SK-N-SH treated with all-trans-retinoic acid at 6 μM for 48 hours (cell line): ENCODE data around the gene USF3.

ENCODE experiments used
- ATAC-seq: fragments of 200-7000 bp; cut with Tn5 transposase; 3 replicates; pipeline ENCODE4 v1.9.1; 2020; ENCODE audit warnings: mild to moderate bottlenecking, moderate library complexity
- ARNTL ChIP-seq: fragments of 450-650 bp; formaldehyde crosslinking; IDR thresholded peaks from 2 replicates; pipeline ENCODE4 v1.5.0; 2020; ENCODE audit warnings: low read depth, mild to moderate bottlenecking, moderate library complexity, borderline replicate concordance
- BACH2 ChIP-seq: fragments of 250-450 bp; sonication (Bioruptor Pico); IDR thresholded peaks from 2 replicates; pipeline ENCODE4 v1.9.0; 2021; ENCODE audit warnings: mild to moderate bottlenecking, borderline replicate concordance
- CSDC2 ChIP-seq: fragments of 250-450 bp; sonication (Bioruptor Pico); IDR thresholded peaks from 2 replicates; pipeline ENCODE4 v1.5.0; 2020; ENCODE audit warnings: mild to moderate bottlenecking, moderate library complexity
- ESRRG ChIP-seq: fragments of 250-450 bp; sonication (Bioruptor Pico); IDR thresholded peaks from 2 replicates; pipeline ENCODE4 v1.6.1; 2021; ENCODE audit warnings: mild to moderate bottlenecking
- GLIS3 ChIP-seq: fragments of 250-450 bp; sonication (Bioruptor Pico); IDR thresholded peaks from 2 replicates; pipeline ENCODE4 v1.5.0; 2020; ENCODE audit warnings: mild to moderate bottlenecking, moderate library complexity
- ISL1 ChIP-seq: fragments of 250-450 bp; sonication (Bioruptor Pico); IDR thresholded peaks from 2 replicates; pipeline ENCODE4 v2.1.2; 2022; ENCODE audit warnings: mild to moderate bottlenecking, moderate library complexity
- OSR1 ChIP-seq: fragments of 250-450 bp; sonication (Bioruptor Pico); IDR thresholded peaks from 2 replicates; pipeline ENCODE4 v1.8.0; 2022; ENCODE audit warnings: moderate library complexity, mild to moderate bottlenecking, inconsistent platforms
- PPARA ChIP-seq: fragments of 250-450 bp; sonication (Bioruptor Pico); IDR thresholded peaks from 2 replicates; pipeline ENCODE4 v1.5.0; 2020; ENCODE audit warnings: mild to moderate bottlenecking, borderline replicate concordance
- RARB ChIP-seq: fragments of 250-450 bp; sonication (Bioruptor Pico); IDR thresholded peaks from 2 replicates; pipeline ENCODE4 v1.8.0; 2021; ENCODE audit warnings: mild to moderate bottlenecking, moderate library complexity
- SNAI2 ChIP-seq: fragments of 250-450 bp; sonication (Bioruptor Pico); IDR thresholded peaks from 2 replicates; pipeline ENCODE4 v1.5.0; 2020; ENCODE audit warnings: mild to moderate bottlenecking, moderate library complexity
- TCF4 ChIP-seq: fragments of 250-450 bp; sonication (Bioruptor Pico); IDR thresholded peaks from 2 replicates; pipeline ENCODE4 v1.8.0; 2021; ENCODE audit warnings: mild to moderate bottlenecking, moderate library complexity, borderline replicate concordance
- TOX ChIP-seq: fragments of 250-450 bp; sonication (Bioruptor Pico); IDR thresholded peaks from 2 replicates; pipeline ENCODE4 v1.8.0; 2021; ENCODE audit warnings: mild to moderate bottlenecking, moderate library complexity, borderline replicate concordance
- ZC3H10 ChIP-seq: fragments of 250-450 bp; sonication (Bioruptor Pico); IDR thresholded peaks from 2 replicates; pipeline ENCODE4 v1.5.1; 2021; ENCODE audit warnings: mild to moderate bottlenecking, moderate library complexity
- ZFP3 ChIP-seq: fragments of 250-450 bp; sonication (Bioruptor Pico); IDR thresholded peaks from 2 replicates; pipeline ENCODE4 v1.5.0; 2020; ENCODE audit warnings: mild to moderate bottlenecking, moderate library complexity
- ZFP30 ChIP-seq: fragments of 450-650 bp; formaldehyde crosslinking; IDR thresholded peaks from 2 replicates; pipeline ENCODE4 v1.5.0; 2022; ENCODE audit warnings: mild to moderate bottlenecking, moderate library complexity
- ZNF565 ChIP-seq: fragments of 450-650 bp; formaldehyde crosslinking; conservative IDR thresholded peaks from 2 replicates; pipeline ENCODE4 v1.5.0; 2020; ENCODE audit warnings: low read depth, mild to moderate bottlenecking, moderate library complexity
- ZNF70 ChIP-seq: fragments of 450-650 bp; formaldehyde crosslinking; IDR thresholded peaks from 2 replicates; pipeline ENCODE4 v1.5.0; 2020; ENCODE audit warnings: mild to moderate bottlenecking, moderate library complexity
- ZNF8 ChIP-seq: fragments of 450-650 bp; formaldehyde crosslinking; IDR thresholded peaks from 2 replicates; pipeline ENCODE4 v1.5.0; 2020; ENCODE audit warnings: mild to moderate bottlenecking, moderate library complexity
- TF ChIP-seq, protein P1 (sequence below): fragments of 250-450 bp; sonication (Bioruptor Pico); IDR thresholded peaks from 2 replicates; pipeline ENCODE4 v1.5.0; 2020; ENCODE audit warnings: mild to moderate bottlenecking, moderate library complexity
- TF ChIP-seq, protein P2 (sequence below): fragments of 250-450 bp; sonication (Bioruptor Pico); IDR thresholded peaks from 2 replicates; pipeline ENCODE4 v1.8.0; 2021; ENCODE audit warnings: low read depth, mild to moderate bottlenecking, moderate library complexity, borderline replicate concordance
- TF ChIP-seq, protein P3 (sequence below): fragments of 250-450 bp; sonication (Bioruptor Pico); IDR thresholded peaks from 2 replicates; pipeline ENCODE4 v1.5.1; 2020; ENCODE audit warnings: low read depth, mild to moderate bottlenecking, moderate library complexity
- TF ChIP-seq, protein P4 (sequence below): fragments of 250-450 bp; sonication (Bioruptor Pico); IDR thresholded peaks from 2 replicates; pipeline ENCODE4 v1.5.1; 2021; ENCODE audit warnings: mild to moderate bottlenecking, moderate library complexity
- TF ChIP-seq, protein P5 (sequence below): fragments of 250-450 bp; sonication (Bioruptor Pico); IDR thresholded peaks from 2 replicates; pipeline ENCODE4 v1.8.0; 2020; ENCODE audit warnings: mild to moderate bottlenecking, moderate library complexity, borderline replicate concordance

USF3 gene

DNA sequence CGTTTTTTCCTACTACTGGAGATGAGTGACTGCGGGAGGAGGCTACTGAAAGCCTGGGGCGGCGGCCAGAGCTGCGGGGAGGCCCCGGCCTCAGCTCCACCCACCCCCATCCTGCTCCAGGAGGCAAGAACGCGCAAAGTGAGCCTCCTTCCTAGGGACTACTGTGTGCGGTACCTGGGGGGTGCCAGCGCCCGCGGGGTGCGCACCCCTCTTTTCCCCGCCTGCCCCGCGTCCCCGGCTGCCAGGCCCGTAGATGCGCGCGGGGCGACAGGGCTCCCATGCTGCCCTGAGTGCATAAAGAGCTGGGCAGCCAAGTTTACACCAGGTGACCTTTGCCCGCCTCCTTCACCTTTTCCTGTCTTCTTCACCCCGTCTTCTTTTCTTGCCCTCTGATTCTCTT lies 2.5 kb upstream of the USF3 start:
- ATAC-seq, result no peak
- TF ChIP-seq ZNF8 (CRISPR knock-in tag) (no peak), ZFP30 (no peak), OSR1 (no peak), ZFP3 (CRISPR knock-in tag) (no peak), ARNTL (CRISPR knock-in tag) (no peak), ZNF70 (CRISPR knock-in tag) (no peak), CSDC2 (CRISPR knock-in tag) (no peak), ZC3H10 (CRISPR knock-in tag) (no peak), ESRRG (no peak), ZNF565 (CRISPR knock-in tag) (no peak), RARB (CRISPR knock-in tag) (no peak), GLIS3 (no peak), TOX (no peak)
- TF ChIP-seq, protein P1, sequence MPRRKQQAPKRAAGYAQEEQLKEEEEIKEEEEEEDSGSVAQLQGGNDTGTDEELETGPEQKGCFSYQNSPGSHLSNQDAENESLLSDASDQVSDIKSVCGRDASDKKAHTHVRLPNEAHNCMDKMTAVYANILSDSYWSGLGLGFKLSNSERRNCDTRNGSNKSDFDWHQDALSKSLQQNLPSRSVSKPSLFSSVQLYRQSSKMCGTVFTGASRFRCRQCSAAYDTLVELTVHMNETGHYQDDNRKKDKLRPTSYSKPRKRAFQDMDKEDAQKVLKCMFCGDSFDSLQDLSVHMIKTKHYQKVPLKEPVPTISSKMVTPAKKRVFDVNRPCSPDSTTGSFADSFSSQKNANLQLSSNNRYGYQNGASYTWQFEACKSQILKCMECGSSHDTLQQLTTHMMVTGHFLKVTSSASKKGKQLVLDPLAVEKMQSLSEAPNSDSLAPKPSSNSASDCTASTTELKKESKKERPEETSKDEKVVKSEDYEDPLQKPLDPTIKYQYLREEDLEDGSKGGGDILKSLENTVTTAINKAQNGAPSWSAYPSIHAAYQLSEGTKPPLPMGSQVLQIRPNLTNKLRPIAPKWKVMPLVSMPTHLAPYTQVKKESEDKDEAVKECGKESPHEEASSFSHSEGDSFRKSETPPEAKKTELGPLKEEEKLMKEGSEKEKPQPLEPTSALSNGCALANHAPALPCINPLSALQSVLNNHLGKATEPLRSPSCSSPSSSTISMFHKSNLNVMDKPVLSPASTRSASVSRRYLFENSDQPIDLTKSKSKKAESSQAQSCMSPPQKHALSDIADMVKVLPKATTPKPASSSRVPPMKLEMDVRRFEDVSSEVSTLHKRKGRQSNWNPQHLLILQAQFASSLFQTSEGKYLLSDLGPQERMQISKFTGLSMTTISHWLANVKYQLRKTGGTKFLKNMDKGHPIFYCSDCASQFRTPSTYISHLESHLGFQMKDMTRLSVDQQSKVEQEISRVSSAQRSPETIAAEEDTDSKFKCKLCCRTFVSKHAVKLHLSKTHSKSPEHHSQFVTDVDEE, result no peak
- TF ChIP-seq, protein P2, sequence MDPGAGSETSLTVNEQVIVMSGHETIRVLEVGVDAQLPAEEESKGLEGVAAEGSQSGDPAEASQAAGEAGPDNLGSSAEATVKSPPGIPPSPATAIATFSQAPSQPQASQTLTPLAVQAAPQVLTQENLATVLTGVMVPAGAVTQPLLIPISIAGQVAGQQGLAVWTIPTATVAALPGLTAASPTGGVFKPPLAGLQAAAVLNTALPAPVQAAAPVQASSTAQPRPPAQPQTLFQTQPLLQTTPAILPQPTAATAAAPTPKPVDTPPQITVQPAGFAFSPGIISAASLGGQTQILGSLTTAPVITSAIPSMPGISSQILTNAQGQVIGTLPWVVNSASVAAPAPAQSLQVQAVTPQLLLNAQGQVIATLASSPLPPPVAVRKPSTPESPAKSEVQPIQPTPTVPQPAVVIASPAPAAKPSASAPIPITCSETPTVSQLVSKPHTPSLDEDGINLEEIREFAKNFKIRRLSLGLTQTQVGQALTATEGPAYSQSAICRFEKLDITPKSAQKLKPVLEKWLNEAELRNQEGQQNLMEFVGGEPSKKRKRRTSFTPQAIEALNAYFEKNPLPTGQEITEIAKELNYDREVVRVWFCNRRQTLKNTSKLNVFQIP, result no peak
- TF ChIP-seq, protein P3, sequence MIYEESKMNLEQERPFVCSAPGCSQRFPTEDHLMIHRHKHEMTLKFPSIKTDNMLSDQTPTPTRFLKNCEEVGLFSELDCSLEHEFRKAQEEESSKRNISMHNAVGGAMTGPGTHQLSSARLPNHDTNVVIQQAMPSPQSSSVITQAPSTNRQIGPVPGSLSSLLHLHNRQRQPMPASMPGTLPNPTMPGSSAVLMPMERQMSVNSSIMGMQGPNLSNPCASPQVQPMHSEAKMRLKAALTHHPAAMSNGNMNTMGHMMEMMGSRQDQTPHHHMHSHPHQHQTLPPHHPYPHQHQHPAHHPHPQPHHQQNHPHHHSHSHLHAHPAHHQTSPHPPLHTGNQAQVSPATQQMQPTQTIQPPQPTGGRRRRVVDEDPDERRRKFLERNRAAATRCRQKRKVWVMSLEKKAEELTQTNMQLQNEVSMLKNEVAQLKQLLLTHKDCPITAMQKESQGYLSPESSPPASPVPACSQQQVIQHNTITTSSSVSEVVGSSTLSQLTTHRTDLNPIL (CRISPR knock-in tag), result no peak

DNA sequence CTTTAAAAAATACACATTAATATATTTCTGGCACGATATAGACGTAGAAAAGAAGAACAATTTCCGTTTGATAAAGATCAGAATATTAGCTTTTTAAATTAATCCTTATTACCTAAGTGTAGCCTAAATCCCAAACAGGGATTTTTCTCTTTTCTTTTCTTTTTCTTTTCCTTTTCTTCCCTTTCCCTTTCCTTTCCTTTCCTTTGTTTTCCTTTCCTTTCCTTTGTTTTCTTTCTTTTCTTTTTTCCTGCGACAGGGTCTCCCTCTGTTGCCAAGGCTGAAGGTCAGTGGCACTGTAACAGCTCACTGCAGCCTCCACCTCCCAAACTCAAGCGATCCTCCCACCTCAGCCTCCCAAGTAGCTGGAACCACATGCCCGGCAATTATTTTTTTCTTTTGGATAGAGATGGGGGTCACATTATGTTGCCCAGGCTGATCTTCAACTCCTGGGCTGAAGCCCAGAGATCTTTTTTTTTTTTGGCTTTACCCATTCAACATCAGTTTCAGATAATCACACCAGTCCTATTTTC lies 1.8 kb upstream of the USF3 start:
- TF ChIP-seq ZNF8 (CRISPR knock-in tag), result no peak
- no peak for TF ChIP-seq OSR1
- TF ChIP-seq, protein P3 (CRISPR knock-in tag), result no peak
- TF ChIP-seq CSDC2 (CRISPR knock-in tag), result no peak
- TF ChIP-seq, protein P2, result no peak
- TF ChIP-seq ZNF70 (CRISPR knock-in tag), result no peak
- TF ChIP-seq, protein P4, sequence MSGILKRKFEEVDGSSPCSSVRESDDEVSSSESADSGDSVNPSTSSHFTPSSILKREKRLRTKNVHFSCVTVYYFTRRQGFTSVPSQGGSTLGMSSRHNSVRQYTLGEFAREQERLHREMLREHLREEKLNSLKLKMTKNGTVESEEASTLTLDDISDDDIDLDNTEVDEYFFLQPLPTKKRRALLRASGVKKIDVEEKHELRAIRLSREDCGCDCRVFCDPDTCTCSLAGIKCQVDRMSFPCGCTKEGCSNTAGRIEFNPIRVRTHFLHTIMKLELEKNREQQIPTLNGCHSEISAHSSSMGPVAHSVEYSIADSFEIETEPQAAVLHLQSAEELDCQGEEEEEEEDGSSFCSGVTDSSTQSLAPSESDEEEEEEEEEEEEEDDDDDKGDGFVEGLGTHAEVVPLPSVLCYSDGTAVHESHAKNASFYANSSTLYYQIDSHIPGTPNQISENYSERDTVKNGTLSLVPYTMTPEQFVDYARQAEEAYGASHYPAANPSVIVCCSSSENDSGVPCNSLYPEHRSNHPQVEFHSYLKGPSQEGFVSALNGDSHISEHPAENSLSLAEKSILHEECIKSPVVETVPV (CRISPR knock-in tag), result no peak
- TF ChIP-seq, protein P1, result no peak
- TF ChIP-seq ISL1 (CRISPR knock-in tag), result no peak
- no peak for TF ChIP-seq TOX
- no peak for TF ChIP-seq ESRRG
- TF ChIP-seq ZFP30, result no peak
- TF ChIP-seq BACH2 (CRISPR knock-in tag), result no peak
- no peak for TF ChIP-seq SNAI2
- TF ChIP-seq, protein P5, sequence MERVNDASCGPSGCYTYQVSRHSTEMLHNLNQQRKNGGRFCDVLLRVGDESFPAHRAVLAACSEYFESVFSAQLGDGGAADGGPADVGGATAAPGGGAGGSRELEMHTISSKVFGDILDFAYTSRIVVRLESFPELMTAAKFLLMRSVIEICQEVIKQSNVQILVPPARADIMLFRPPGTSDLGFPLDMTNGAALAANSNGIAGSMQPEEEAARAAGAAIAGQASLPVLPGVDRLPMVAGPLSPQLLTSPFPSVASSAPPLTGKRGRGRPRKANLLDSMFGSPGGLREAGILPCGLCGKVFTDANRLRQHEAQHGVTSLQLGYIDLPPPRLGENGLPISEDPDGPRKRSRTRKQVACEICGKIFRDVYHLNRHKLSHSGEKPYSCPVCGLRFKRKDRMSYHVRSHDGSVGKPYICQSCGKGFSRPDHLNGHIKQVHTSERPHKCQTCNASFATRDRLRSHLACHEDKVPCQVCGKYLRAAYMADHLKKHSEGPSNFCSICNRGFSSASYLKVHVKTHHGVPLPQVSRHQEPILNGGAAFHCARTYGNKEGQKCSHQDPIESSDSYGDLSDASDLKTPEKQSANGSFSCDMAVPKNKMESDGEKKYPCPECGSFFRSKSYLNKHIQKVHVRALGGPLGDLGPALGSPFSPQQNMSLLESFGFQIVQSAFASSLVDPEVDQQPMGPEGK (CRISPR knock-in tag), result no peak
- TF ChIP-seq PPARA (CRISPR knock-in tag), result no peak
- no peak for TF ChIP-seq ZC3H10 (CRISPR knock-in tag)
- no peak for TF ChIP-seq GLIS3
- TF ChIP-seq TCF4 (CRISPR knock-in tag), result no peak
- TF ChIP-seq ARNTL (CRISPR knock-in tag), result no peak
- ATAC-seq, result no peak
